ENCODE results near the gene PDCD7. TPM values are rescaled to one million over a fixed set of nuclear protein-coding genes. Genes with fewer than 3 reads are reported as not detected.

Gene PDCD7
- total RNA-seq, 1 donor from 2014 or later = 12.3 TPM

DNA sequence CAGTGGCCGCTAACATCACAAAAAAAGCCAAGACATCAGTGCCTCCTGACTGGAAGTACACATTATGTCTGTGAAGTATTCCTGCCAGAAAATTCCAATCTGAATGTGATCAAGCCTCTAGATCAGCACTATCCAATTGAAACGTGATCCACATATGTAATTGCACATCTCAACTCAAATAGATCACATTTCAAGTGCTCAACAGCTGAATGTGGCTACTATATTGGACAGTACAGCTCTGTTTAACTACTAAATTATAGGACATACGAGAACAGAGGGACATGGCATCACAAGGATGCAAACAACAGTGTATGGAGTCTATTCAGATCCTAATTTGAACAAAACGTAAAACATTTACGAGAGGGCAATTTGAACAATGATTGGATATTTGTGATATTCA is 18.1 kb downstream of the PDCD7 start:
- Mint-ChIP-seq H3K9me3 (ENCODE audit: unreplicated experiment) (no peaks in the 10 kb centered on the region), H3K4me1 (ENCODE audit: low read depth, unreplicated experiment) (no peaks in the 10 kb centered on the region), H3K4me3 (ENCODE audit: unreplicated experiment) (no peak overlapping the region), H3K36me3 (ENCODE audit: low read depth, unreplicated experiment) (peaks cover 34% of the 10 kb centered on the region), H3K27ac (ENCODE audit: unreplicated experiment) (no peak overlapping the region), H3K27me3 (ENCODE audit: low read depth, unreplicated experiment) (no peaks in the 10 kb centered on the region)
- Histone ChIP-seq H3K27me3 (ENCODE audit: insufficient read depth, low read length) (no peaks in the 10 kb centered on the region), H3K4me3 (ENCODE audit: insufficient read depth, low read depth, low read length) (no peak overlapping the region), H3K79me2 (ENCODE audit: insufficient read depth, low read length) (no peaks in the 10 kb centered on the region), H4K20me1 (ENCODE audit: insufficient read depth, low read length) (peaks cover 17% of the 10 kb centered on the region), H3K9me3 (ENCODE audit: insufficient read depth, low read depth, low read length) (no peaks in the 10 kb centered on the region), H2AFZ (ENCODE audit: low read depth, low read length) (no peak overlapping the region), H3K9ac (ENCODE audit: low read length) (no peak overlapping the region), H3K4me1 (ENCODE audit: insufficient read depth, low read length) (no peaks in the 10 kb centered on the region), H3K36me3 (ENCODE audit: insufficient read depth, low read length) (peaks cover 26% of the 10 kb centered on the region), H3K4me2 (ENCODE audit: low read length) (no peak overlapping the region), H3K27ac (ENCODE audit: low read depth, low read length) (no peak overlapping the region)
- TF ChIP-seq, protein P1, sequence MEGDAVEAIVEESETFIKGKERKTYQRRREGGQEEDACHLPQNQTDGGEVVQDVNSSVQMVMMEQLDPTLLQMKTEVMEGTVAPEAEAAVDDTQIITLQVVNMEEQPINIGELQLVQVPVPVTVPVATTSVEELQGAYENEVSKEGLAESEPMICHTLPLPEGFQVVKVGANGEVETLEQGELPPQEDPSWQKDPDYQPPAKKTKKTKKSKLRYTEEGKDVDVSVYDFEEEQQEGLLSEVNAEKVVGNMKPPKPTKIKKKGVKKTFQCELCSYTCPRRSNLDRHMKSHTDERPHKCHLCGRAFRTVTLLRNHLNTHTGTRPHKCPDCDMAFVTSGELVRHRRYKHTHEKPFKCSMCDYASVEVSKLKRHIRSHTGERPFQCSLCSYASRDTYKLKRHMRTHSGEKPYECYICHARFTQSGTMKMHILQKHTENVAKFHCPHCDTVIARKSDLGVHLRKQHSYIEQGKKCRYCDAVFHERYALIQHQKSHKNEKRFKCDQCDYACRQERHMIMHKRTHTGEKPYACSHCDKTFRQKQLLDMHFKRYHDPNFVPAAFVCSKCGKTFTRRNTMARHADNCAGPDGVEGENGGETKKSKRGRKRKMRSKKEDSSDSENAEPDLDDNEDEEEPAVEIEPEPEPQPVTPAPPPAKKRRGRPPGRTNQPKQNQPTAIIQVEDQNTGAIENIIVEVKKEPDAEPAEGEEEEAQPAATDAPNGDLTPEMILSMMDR (IDR thresholded peaks at IDR 0.05; ENCODE audit: insufficient read depth, low read depth, low read length) = no peak
- no peak for TF ChIP-seq EZH2 (IDR thresholded peaks at IDR 0.05; ENCODE audit: insufficient read depth, low read length)
- FAIRE-seq (no peak), DNase-seq (ENCODE audit: low read depth) (no peak)

DNA sequence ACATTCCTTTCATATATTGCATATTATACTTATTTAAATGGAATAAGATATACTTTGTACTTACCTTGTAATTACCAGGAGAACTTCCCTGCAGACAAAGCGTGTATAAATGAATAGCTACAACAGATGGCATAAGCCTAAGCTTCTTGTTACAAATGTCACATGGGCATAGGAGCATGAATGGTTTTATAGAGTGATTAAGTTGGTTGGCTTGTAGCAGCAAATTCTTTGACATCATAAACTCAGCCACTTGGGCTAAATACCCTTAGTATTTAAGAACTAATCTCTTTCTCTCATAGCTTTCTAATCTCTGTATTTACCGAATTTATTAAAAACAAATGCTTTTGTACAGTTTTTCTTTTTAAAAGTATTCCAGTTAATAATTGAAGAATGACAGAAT is 18.5 kb downstream of the PDCD7 start, which contains the start of gene UBAP1L:
UBAP1L (minus strand) TSS at position 115 of the 400 bp plus-strand sequence. CDS start 8,985 bp downstream, outside the sequence.
- Histone ChIP-seq H3K9me3 (ENCODE audit: insufficient read depth, low read depth, low read length) (no peaks in the 10 kb centered on the region), H3K79me2 (ENCODE audit: insufficient read depth, low read length) (no peaks in the 10 kb centered on the region), H2AFZ (ENCODE audit: low read depth, low read length) (no peak within 1 kb of the TSS), H3K4me3 (ENCODE audit: insufficient read depth, low read depth, low read length) (no peak within 1 kb of the TSS), H4K20me1 (ENCODE audit: insufficient read depth, low read length) (peaks cover 15% of the 10 kb centered on the region), H3K9ac (ENCODE audit: low read length) (no peak within 1 kb of the TSS), H3K27me3 (ENCODE audit: insufficient read depth, low read length) (no peaks in the 10 kb centered on the region), H3K27ac (ENCODE audit: low read depth, low read length) (no peak within 1 kb of the TSS), H3K36me3 (ENCODE audit: insufficient read depth, low read length) (peaks cover 26% of the 10 kb centered on the region), H3K4me2 (ENCODE audit: low read length) (no peak within 1 kb of the TSS), H3K4me1 (ENCODE audit: insufficient read depth, low read length) (no peaks in the 10 kb centered on the region)
- TF ChIP-seq, protein P1 (IDR thresholded peaks at IDR 0.05; ENCODE audit: insufficient read depth, low read depth, low read length) = no peak
- no peak for TF ChIP-seq EZH2 (IDR thresholded peaks at IDR 0.05; ENCODE audit: insufficient read depth, low read length)
- H3K9me3 Mint-ChIP-seq (ENCODE audit: unreplicated experiment) = no peaks in the 10 kb centered on the region
- no peak within 1 kb of the TSS for H3K27ac Mint-ChIP-seq (ENCODE audit: unreplicated experiment)
- H3K36me3 Mint-ChIP-seq (ENCODE audit: low read depth, unreplicated experiment) = peaks cover 34% of the 10 kb centered on the region
- no peak within 1 kb of the TSS for H3K4me3 Mint-ChIP-seq (ENCODE audit: unreplicated experiment)
- no peaks in the 10 kb centered on the region for H3K27me3 Mint-ChIP-seq (ENCODE audit: low read depth, unreplicated experiment)
- no peak for FAIRE-seq
- H3K4me1 Mint-ChIP-seq (ENCODE audit: low read depth, unreplicated experiment) = no peaks in the 10 kb centered on the region
- no peak for DNase-seq (ENCODE audit: low read depth)

DNA sequence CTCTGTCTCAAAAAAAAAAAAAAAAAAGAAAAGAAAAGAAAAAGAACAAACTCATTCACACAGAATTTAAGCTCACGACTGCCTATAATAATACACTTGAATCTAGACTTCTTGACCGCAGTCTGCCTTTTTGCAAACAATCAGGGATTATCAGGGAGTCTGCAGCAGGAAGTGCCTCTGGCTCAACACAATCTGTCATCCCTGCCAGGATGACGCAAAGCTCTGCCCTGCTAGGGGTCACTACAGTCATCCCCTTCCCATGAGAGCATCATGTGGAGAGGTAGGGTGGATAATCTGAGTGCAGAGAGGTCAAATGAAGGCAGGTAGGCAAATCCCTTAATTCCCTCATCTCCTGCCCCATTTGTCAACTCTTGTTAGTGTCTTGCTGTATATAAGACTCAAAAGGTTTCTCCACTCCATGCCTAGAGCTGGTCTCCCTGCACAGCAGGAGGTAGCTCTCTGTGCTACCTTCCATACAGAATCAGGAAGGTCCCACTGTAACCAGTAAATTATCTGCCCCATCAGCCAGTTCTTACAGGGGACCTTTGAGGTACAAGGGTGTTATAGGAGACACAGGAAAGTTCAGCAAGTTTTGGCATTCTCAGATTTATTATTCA is 22.8 kb downstream of the PDCD7 start:
- TF ChIP-seq EZH2 (IDR thresholded peaks at IDR 0.05; ENCODE audit: insufficient read depth, low read length) = no peak
- TF ChIP-seq, protein P1 (IDR thresholded peaks at IDR 0.05; ENCODE audit: insufficient read depth, low read depth, low read length) = no peak

More for the DNA sequence above, 22.8 kb downstream of the PDCD7 start:
- Mint-ChIP-seq H3K9me3 (ENCODE audit: unreplicated experiment) (no peaks in the 10 kb centered on the region), H3K36me3 (ENCODE audit: low read depth, unreplicated experiment) (peaks cover 21% of the 10 kb centered on the region), H3K27me3 (ENCODE audit: low read depth, unreplicated experiment) (no peaks in the 10 kb centered on the region), H3K4me1 (ENCODE audit: low read depth, unreplicated experiment) (no peaks in the 10 kb centered on the region), H3K27ac (ENCODE audit: unreplicated experiment) (peak overlapping the region; percentile 23), H3K4me3 (ENCODE audit: unreplicated experiment) (no peak overlapping the region)
- FAIRE-seq (no peak), DNase-seq (ENCODE audit: low read depth) (peak; percentile 66)
- Histone ChIP-seq H3K4me1 (ENCODE audit: insufficient read depth, low read length) (no peaks in the 10 kb centered on the region), H3K36me3 (ENCODE audit: insufficient read depth, low read length) (peaks cover 4% of the 10 kb centered on the region), H4K20me1 (ENCODE audit: insufficient read depth, low read length) (peaks cover 8% of the 10 kb centered on the region), H3K4me2 (ENCODE audit: low read length) (no peak overlapping the region), H3K27me3 (ENCODE audit: insufficient read depth, low read length) (no peaks in the 10 kb centered on the region), H3K9me3 (ENCODE audit: insufficient read depth, low read depth, low read length) (no peaks in the 10 kb centered on the region), H3K4me3 (ENCODE audit: insufficient read depth, low read depth, low read length) (no peak overlapping the region), H3K79me2 (ENCODE audit: insufficient read depth, low read length) (no peaks in the 10 kb centered on the region), H3K9ac (ENCODE audit: low read length) (no peak overlapping the region), H3K27ac (ENCODE audit: low read depth, low read length) (peak overlapping the region; percentile 22), H2AFZ (ENCODE audit: low read depth, low read length) (no peak overlapping the region)

All from astrocyte (in vitro differentiated cells and primary cell).